ENCODE results near the gene CERS5.
"Not testable (repeated sequence)": the region's sequence is repeated elsewhere in the genome, so short reads cannot be mapped to it uniquely, and the experiment has no call there.

Gene CERS5

GRCh38 chr12:50101663-50102062 is 65.5 kb downstream of the CERS5 start:
- no peak for DNase-seq

GRCh38 chr12:50100561-50100960 is 66.6 kb downstream of the CERS5 start:
- no peak for DNase-seq

GRCh38 chr12:50099302-50100008 is 67.7 kb downstream of the CERS5 start:
- DNase-seq, result no peak

GRCh38 chr12:50097952-50098351 is 69.2 kb downstream of the CERS5 start:
- no peak for DNase-seq

- no peak for DNase-seq
These were observed 76.8 kb downstream of the CERS5 start for GRCh38 chr12:50090391-50090790.

- no peak for DNase-seq
These were observed 77.4 kb downstream of the CERS5 start for GRCh38 chr12:50089730-50090129.

GRCh38 chr12:50088577-50089335 is 78.4 kb downstream of the CERS5 start:
- no peak for DNase-seq

GRCh38 chr12:50087995-50088394 is 79.2 kb downstream of the CERS5 start:
- no peak for DNase-seq

- DNase-seq, result no peak
These were observed 80.0 kb downstream of the CERS5 start for GRCh38 chr12:50087151-50087550.

GRCh38 chr12:50086148-50086547 is 81.0 kb downstream of the CERS5 start:
- DNase-seq, result no peak

- DNase-seq, result no peak
These were observed 81.5 kb downstream of the CERS5 start for GRCh38 chr12:50085615-50086072.

- DNase-seq, result peak; percentile 93
These were observed 82.2 kb downstream of the CERS5 start, which contains the start of gene SMARCD1 for GRCh38 chr12:50084775-50085614. Gene SMARCD1 (plus strand): TSS chr12:50085342. CDS start chr12:50085370, 28 bp downstream.

- not testable (repeated sequence) for DNase-seq
These were observed 82.8 kb downstream of the CERS5 start for GRCh38 chr12:50084409-50084774.

- DNase-seq, result no peak
These were observed 83.9 kb downstream of the CERS5 start for GRCh38 chr12:50083301-50083700.

- no peak for DNase-seq
These were observed 84.5 kb downstream of the CERS5 start for GRCh38 chr12:50082644-50083043.

GRCh38 chr12:50081096-50081808 is 85.9 kb downstream of the CERS5 start:
- no peak for DNase-seq

GRCh38 chr12:50079771-50080170 is 87.4 kb downstream of the CERS5 start:
- no peak for DNase-seq

All from right forelimb (tissue), 1 donor.